SK-N-SH (cell line): ENCODE data around the gene PSMB1. TPM values are rescaled to one million over a fixed set of nuclear protein-coding genes. Genes with fewer than 3 reads are reported as not detected.

Experiments used
- CTCF ChIA-PET: fragments of 300-600, 350-600 bp; formaldehyde crosslinking; extraction: SDS; loops from one replicate; lab custom pipeline; 2021; lab: Yijun Ruan, JAX
- POLR2A ChIA-PET: fragments of 350-600 bp; sonication (Branson Sonifier 250); formaldehyde crosslinking; extraction: SDS; loops from one replicate; lab custom pipeline; 2020; ENCODE audit warnings: antibody characterized with exemption, inconsistent platforms; lab: Yijun Ruan, JAX
- DNase-seq: peaks from one replicate; pipeline ENCODE4 v3.0.0; 2012
- H2AFZ ChIP-seq: fragments of 200-600 bp; sonication (generic); 2 replicates; pipeline ENCODE4 v1.8.1; 2016; ENCODE audit warnings: antibody characterized with exemption, mild to moderate bottlenecking, low read depth
- H3F3A ChIP-seq: fragments of 200-600 bp; sonication (generic); replicated peaks from 2 replicates; pipeline ENCODE3; 2016; ENCODE audit warnings: antibody characterized with exemption, mild to moderate bottlenecking; ENCODE audit not compliant: insufficient read depth
- H3K27ac ChIP-seq, 2 experiments: fragments of 200-500 bp in 1 of 2; fragments of 200-600 bp in 1 of 2; sonication (Bioruptor generic) in 1 of 2; sonication (generic), shearing (Covaris generic) in 1 of 2; 2 replicates each; pipeline versions ENCODE4 v1.5.1 to v1.6.1; 2014 to 2016; ENCODE audit warnings: low read depth in 2 of 2, inconsistent platforms in 1 of 2, low read length in 1 of 2, mild to moderate bottlenecking in 1 of 2, mixed read lengths in 1 of 2
- H3K27me3 ChIP-seq: fragments of 200-600 bp; sonication (generic), shearing (Covaris generic); 2 replicates; pipeline ENCODE4 v1.6.1; 2016; ENCODE audit warnings: mixed run types; ENCODE audit not compliant: insufficient read depth
- H3K36me3 ChIP-seq, 2 experiments: fragments of 200-500 bp in 1 of 2; fragments of 200-600 bp in 1 of 2; sonication (Bioruptor generic) in 1 of 2; sonication (generic) in 1 of 2; replicated peaks in 1 of 2; 2 replicates each; pipeline versions ENCODE3 to v1.5.1; 2014 to 2016; ENCODE audit warnings: low read length in 1 of 2, mild to moderate bottlenecking in 1 of 2; ENCODE audit not compliant: insufficient read depth in 2 of 2, control insufficient read depth in 1 of 2
- H3K4me1 ChIP-seq, 2 experiments: fragments of 200-500 bp in 1 of 2; fragments of 200-600 bp in 1 of 2; sonication (Bioruptor generic) in 1 of 2; sonication (generic), shearing (Covaris generic) in 1 of 2; 2 replicates each; pipeline versions ENCODE4 v1.5.1 to v1.6.1; 2014 to 2016; ENCODE audit warnings: low read depth in 1 of 2, low read length in 1 of 2, mixed run types in 1 of 2; ENCODE audit not compliant: insufficient read depth in 2 of 2, control insufficient read depth in 1 of 2
- H3K4me2 ChIP-seq: fragments of 200-600 bp; sonication (generic), shearing (Covaris generic); 2 replicates; pipeline ENCODE4 v1.6.1; 2017; ENCODE audit warnings: mixed run types
- H3K4me3 ChIP-seq, 2 experiments: fragments of 200-500 bp in 1 of 2; fragments of 200-600 bp in 1 of 2; sonication (Bioruptor generic) in 1 of 2; sonication (generic), shearing (Covaris generic) in 1 of 2; 2 replicates each; pipeline versions ENCODE4 v1.5.1 to v1.8.1; 2014 to 2016; ENCODE audit warnings: low read depth in 2 of 2, inconsistent platforms in 1 of 2, low read length in 1 of 2, mild to moderate bottlenecking in 1 of 2, mixed read lengths in 1 of 2, moderate library complexity in 1 of 2
- H3K79me2 ChIP-seq: fragments of 200-600 bp; sonication (generic); 2 replicates; pipeline ENCODE4 v1.8.1; 2017; ENCODE audit warnings: mild to moderate bottlenecking; ENCODE audit not compliant: insufficient read depth
- H3K9ac ChIP-seq: fragments of 200-600 bp; sonication (generic); 2 replicates; pipeline ENCODE4 v1.6.1; 2017; ENCODE audit warnings: mixed run types
- H3K9me2 ChIP-seq: fragments of 200-600 bp; sonication (generic); 2 replicates; pipeline ENCODE4 v1.6.1; 2017; ENCODE audit warnings: mixed run types
- H3K9me3 ChIP-seq: fragments of 200-600 bp; sonication (generic); 2 replicates; pipeline ENCODE4 v1.6.1; 2017; ENCODE audit warnings: mixed run types, mild to moderate bottlenecking, moderate library complexity
- H4K20me1 ChIP-seq: fragments of 200-600 bp; sonication (generic); 2 replicates; pipeline ENCODE4 v1.6.1; 2017; ENCODE audit warnings: mild to moderate bottlenecking, mixed run types; ENCODE audit not compliant: insufficient read depth
- EZH2phosphoT487 ChIP-seq: fragments of 200-600 bp; sonication (generic); IDR thresholded peaks from 2 replicates; pipeline ENCODE4 v1.6.1; 2017; ENCODE audit warnings: low read depth, mixed run types, mild to moderate bottlenecking, antibody characterized with exemption, moderate library complexity, borderline replicate concordance
- GATA2 ChIP-seq: sonication (generic); formaldehyde crosslinking; IDR thresholded peaks from 2 replicates; pipeline ENCODE4 v1.5.0; 2020; ENCODE audit warnings: mild to moderate bottlenecking, missing genetic modification reagents
- JUND ChIP-seq: IDR thresholded peaks from 2 replicates; pipeline ENCODE4 v1.4.0; 2012
- MAX ChIP-seq: IDR thresholded peaks from 2 replicates; pipeline ENCODE4 v1.4.0; 2012; ENCODE audit warnings: low read depth
- MEF2A ChIP-seq: IDR thresholded peaks from 2 replicates; pipeline ENCODE4 v1.4.0; 2012; ENCODE audit warnings: low read depth, borderline replicate concordance
- NFIC ChIP-seq: IDR thresholded peaks from 2 replicates; pipeline ENCODE4 v1.4.0; 2012; ENCODE audit warnings: borderline replicate concordance
- PBX3 ChIP-seq: IDR thresholded peaks from 2 replicates; pipeline ENCODE4; 2012
- RAD21 ChIP-seq: IDR thresholded peaks from 2 replicates; pipeline ENCODE4 v1.6.1; 2012; ENCODE audit warnings: mild to moderate bottlenecking, low read length
- SMC3 ChIP-seq: IDR thresholded peaks from 2 replicates; pipeline ENCODE4 v1.6.1; 2012; ENCODE audit warnings: low read depth, low read length, improper control_type of control experiment
- TEAD4 ChIP-seq: IDR thresholded peaks from 2 replicates; pipeline ENCODE4 v1.4.0; 2012; ENCODE audit warnings: mild to moderate bottlenecking, borderline replicate concordance; ENCODE audit not compliant: insufficient read depth
- USF2 ChIP-seq: fragments of 150-350 bp; IDR thresholded peaks from 2 replicates; pipeline ENCODE4 v1.6.1; 2017; ENCODE audit warnings: antibody characterized with exemption, low read length, low read depth, borderline replicate concordance
- YY1 ChIP-seq: IDR thresholded peaks from 2 replicates; pipeline ENCODE4 v1.4.0; 2012; ENCODE audit warnings: low read depth, mild to moderate bottlenecking
- ZBTB33 ChIP-seq: IDR thresholded peaks from 2 replicates; pipeline ENCODE4 v1.4.0; 2012; ENCODE audit warnings: low read depth, borderline replicate concordance
- WGBS: methylation state at CpG from one replicate; pipeline ENCODE4 v1.1.6; 2017; ENCODE audit warnings: low lambda C conversion rate; 5-methylcytosine and 5-hydroxymethylcytosine counted together
- polyA plus RNA-seq, 3 experiments: library from polyadenylated mRNA; depleted of rRNA; stranded (reverse); fragments of >200 nt; gene quantifications; 2 replicates each; pipeline ENCODE4 v1.2.3, GENCODE V29; 2012
- TF ChIP-seq, protein P1 (sequence below): IDR thresholded peaks from 2 replicates; pipeline ENCODE4 v1.6.1; 2012; ENCODE audit warnings: mild to moderate bottlenecking, low read depth, low read length, moderate library complexity
- TF ChIP-seq, protein P2 (sequence below): fragments of 150-350 bp; IDR thresholded peaks from 2 replicates; pipeline ENCODE4 v1.6.1; 2016; ENCODE audit warnings: mild to moderate bottlenecking, low read depth, low read length

PSMB1 gene
- polyA plus RNA-seq, 1 of the 3 experiments (the other 2 are of a cell fraction): 588 TPM

- TF ChIP-seq USF2 (no peak), MAX (no peak), JUND (no peak)
- TF ChIP-seq, protein P1, sequence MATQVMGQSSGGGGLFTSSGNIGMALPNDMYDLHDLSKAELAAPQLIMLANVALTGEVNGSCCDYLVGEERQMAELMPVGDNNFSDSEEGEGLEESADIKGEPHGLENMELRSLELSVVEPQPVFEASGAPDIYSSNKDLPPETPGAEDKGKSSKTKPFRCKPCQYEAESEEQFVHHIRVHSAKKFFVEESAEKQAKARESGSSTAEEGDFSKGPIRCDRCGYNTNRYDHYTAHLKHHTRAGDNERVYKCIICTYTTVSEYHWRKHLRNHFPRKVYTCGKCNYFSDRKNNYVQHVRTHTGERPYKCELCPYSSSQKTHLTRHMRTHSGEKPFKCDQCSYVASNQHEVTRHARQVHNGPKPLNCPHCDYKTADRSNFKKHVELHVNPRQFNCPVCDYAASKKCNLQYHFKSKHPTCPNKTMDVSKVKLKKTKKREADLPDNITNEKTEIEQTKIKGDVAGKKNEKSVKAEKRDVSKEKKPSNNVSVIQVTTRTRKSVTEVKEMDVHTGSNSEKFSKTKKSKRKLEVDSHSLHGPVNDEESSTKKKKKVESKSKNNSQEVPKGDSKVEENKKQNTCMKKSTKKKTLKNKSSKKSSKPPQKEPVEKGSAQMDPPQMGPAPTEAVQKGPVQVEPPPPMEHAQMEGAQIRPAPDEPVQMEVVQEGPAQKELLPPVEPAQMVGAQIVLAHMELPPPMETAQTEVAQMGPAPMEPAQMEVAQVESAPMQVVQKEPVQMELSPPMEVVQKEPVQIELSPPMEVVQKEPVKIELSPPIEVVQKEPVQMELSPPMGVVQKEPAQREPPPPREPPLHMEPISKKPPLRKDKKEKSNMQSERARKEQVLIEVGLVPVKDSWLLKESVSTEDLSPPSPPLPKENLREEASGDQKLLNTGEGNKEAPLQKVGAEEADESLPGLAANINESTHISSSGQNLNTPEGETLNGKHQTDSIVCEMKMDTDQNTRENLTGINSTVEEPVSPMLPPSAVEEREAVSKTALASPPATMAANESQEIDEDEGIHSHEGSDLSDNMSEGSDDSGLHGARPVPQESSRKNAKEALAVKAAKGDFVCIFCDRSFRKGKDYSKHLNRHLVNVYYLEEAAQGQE: no peak
Observed at GRCh38 chr6:170489836-170490235, 63.3 kb downstream of the PSMB1 start (continued).

- no peak for TF ChIP-seq TEAD4
- TF ChIP-seq EZH2phosphoT487: no peak
- TF ChIP-seq, protein P2, sequence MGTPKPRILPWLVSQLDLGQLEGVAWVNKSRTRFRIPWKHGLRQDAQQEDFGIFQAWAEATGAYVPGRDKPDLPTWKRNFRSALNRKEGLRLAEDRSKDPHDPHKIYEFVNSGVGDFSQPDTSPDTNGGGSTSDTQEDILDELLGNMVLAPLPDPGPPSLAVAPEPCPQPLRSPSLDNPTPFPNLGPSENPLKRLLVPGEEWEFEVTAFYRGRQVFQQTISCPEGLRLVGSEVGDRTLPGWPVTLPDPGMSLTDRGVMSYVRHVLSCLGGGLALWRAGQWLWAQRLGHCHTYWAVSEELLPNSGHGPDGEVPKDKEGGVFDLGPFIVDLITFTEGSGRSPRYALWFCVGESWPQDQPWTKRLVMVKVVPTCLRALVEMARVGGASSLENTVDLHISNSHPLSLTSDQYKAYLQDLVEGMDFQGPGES: no peak
- no peak for TF ChIP-seq MEF2A
- TF ChIP-seq JUND: no peak
- TF ChIP-seq RAD21: no peak
- TF ChIP-seq MAX: no peak
- no peak for TF ChIP-seq GATA2 (CRISPR knock-in tag)
- TF ChIP-seq ZBTB33: no peak
- no peak for TF ChIP-seq PBX3
- TF ChIP-seq NFIC: no peak
- TF ChIP-seq, protein P1: no peak
- TF ChIP-seq YY1: no peak
- no peak for TF ChIP-seq SMC3
- Histone ChIP-seq H3K9ac (no peak overlapping the region), H3K27ac (no peak overlapping the region), H3K79me2 (no peaks in the 10 kb centered on the region), H3K4me3 (no peak overlapping the region), H3K4me1 (no peaks in the 10 kb centered on the region), H4K20me1 (no peaks in the 10 kb centered on the region), H3K9me3 (no peaks in the 10 kb centered on the region), H3K4me2 (no peak overlapping the region), H3F3A (no peaks in the 10 kb centered on the region), H2AFZ (no peak overlapping the region), H3K27me3 (no peaks in the 10 kb centered on the region; the same call in 1 of the 2 replicates), H3K9me2 (no peaks in the 10 kb centered on the region), H3K36me3 (no peaks in the 10 kb centered on the region)
- CTCF ChIA-PET: no interaction called here
- POLR2A ChIA-PET: no interaction called here
- WGBS: 53% methylated on average over 4 of the region's 4 CpGs
- no peak for DNase-seq
Observed at GRCh38 chr6:170487707-170488329, 65.3 kb downstream of the PSMB1 start.
